GM13977 (cell line): ENCODE data around the gene GRIK2.
"Not testable (repeated sequence)": the region's sequence is repeated elsewhere in the genome, so short reads cannot be mapped to it uniquely, and the experiment has no call there.

Experiments used
- DNase-seq: peaks from one replicate; pipeline ENCODE4 v3.0.0; 2012; ENCODE audit warnings: low spot score
- in situ Hi-C: fragments of 300-500 bp; cut with MboI; formaldehyde crosslinking; loops from one replicate; pipeline ENCODE4 v1.12.0; 2022; ENCODE audit warnings: low sequenced_read_pairs, low pct_unique_long_range_greater_than_20kb, mixed read lengths, inconsistent platforms; ENCODE audit not compliant: unreplicated experiment
- TF ChIP-seq, protein P1 (sequence below): IDR thresholded peaks from 2 replicates; pipeline ENCODE4 v1.5.1; 2012; ENCODE audit warnings: mild to moderate bottlenecking, control low read depth; ENCODE audit not compliant: insufficient read depth; ENCODE audit errors: extremely low read depth, missing control alignments

Gene GRIK2

DNA sequence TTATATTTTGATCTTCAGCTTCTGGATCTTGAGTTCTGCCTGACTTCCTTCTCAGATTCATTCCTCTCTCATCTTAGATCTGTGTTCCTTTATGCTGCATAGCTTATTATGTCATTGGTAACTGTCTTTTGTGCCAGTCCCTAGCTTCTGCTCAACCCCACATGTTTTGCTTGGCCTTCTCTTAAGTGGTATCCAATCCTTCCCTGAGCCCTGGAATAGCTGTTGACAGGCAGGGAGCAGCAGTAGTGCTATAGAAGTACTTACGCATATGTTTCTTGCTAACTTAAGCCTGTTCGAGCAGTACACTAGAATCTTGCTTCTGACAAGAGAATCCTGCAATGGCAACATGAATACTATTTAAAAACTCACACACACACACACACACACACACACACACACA, 13.6 kb upstream of the GRIK2 start:
- in situ Hi-C loops = no loop called here
- TF ChIP-seq, protein P1, sequence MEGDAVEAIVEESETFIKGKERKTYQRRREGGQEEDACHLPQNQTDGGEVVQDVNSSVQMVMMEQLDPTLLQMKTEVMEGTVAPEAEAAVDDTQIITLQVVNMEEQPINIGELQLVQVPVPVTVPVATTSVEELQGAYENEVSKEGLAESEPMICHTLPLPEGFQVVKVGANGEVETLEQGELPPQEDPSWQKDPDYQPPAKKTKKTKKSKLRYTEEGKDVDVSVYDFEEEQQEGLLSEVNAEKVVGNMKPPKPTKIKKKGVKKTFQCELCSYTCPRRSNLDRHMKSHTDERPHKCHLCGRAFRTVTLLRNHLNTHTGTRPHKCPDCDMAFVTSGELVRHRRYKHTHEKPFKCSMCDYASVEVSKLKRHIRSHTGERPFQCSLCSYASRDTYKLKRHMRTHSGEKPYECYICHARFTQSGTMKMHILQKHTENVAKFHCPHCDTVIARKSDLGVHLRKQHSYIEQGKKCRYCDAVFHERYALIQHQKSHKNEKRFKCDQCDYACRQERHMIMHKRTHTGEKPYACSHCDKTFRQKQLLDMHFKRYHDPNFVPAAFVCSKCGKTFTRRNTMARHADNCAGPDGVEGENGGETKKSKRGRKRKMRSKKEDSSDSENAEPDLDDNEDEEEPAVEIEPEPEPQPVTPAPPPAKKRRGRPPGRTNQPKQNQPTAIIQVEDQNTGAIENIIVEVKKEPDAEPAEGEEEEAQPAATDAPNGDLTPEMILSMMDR = no peak
- DNase-seq = no peak

DNA sequence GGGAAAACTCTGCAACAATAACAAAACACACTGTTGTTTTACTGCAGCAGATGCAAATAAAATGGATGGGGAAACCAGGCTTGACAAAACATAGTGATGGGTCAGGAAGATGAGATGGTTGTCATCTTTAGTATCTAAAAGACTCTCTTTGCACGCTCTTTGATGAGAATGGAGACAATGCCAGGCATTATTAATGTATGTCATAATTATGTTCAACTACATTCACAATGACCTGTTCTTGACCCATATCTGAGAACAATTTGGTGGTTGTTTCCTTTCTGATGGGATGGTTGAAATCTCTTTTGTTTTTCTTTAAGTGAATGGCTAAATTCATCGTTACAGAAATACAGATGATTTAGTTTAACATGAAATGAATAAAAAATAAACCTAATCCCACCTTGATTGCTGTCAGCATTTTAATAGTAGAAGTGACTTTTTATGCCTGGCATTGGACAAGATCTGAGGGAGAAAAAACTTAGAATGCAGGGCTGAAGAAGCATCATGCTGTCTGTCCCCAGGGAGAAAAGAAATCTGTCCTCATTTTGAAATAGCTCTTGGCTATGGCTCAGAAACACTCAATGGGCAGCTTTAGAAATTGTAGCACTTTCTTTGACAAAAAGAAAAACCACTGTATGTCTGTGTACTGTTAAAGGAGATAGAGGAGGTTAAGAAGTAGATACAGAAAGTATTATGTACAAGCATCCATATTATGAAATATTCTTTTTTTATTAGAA, 12.4 kb upstream of the GRIK2 start:
- TF ChIP-seq, protein P1 = no peak
- in situ Hi-C loops = no loop called here
- no peak for DNase-seq

DNA sequence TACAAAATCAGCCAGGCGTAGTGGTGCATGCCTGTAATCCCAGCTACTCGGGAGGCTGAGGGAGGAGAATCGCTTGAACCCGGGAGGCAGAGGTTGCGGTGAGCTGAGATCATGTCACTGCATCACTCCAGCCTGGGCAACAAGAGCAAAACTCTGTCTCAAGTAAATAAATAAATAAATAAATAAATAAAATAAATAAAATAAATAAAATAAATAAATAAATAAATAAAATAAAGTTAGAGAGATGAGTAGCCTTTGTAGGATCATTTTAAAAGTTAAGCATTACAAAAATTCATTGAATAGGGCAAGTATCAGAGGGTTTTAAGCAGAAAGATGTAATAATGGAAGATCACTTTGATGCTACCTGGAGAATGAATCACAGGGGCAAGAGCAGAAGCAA, 9.8 kb upstream of the GRIK2 start:
- DNase-seq, in situ Hi-C loops: not testable (repeated sequence)

DNA sequence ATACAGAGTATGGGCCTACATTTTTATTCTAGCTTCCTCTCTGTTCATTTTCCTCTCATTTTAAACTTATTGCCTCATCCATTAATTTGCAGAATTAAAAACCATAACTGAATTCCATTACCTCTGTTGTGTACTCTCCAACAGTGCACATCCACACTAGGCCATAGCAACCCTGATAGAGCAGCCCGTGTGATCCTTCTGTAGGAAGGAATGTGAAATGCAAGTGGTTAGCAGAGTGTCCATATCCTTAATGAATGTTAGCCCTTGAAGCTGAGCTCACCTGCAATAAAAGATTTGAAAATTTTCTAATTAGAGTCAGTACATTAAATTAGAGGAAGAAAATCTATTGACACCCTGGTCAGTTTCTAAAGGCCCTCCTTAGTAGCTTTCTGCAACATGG, 6.5 kb upstream of the GRIK2 start:
- TF ChIP-seq, protein P1 = no peak
- in situ Hi-C loops = no loop called here
- no peak for DNase-seq

DNA sequence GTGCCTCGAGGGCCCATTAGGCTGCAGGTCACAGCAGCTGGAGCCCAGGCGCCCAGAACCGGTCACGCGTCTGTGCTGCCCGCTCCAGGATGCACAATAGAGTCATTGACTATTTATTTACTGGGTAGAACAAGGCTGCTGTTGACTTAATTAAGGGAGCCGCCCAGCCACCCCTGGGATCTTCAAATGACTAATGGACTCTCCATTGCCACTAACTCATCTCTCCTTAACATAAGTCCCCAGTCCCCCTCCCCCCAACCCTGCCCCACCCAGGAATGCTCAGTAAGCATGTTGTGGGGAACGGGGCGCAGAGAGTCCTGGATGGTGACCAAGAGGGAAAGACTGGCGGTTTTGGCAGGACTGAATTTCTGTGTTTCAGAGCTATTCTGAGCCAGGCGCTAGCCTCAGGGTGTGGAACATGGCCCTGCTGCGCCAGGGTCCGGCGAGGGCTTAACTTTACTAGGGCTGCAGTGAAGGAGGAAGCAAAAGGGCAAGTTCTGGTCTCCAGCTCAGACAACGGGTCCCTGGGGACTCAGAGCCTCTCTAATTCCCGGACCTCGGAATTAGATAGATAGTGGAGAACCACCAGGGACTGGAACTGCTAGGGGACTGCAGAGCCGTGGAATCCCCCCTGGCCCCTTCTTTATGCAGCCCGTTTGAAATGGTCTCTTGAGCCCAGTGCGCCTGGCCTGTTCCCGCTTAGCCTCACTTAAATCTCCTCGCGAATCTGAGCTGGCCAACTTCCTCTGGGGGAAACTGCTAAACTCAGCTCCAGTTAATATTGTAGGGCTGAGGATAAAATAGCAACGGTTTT, 1.5 kb upstream of the GRIK2 start:
- no peak for DNase-seq
- in situ Hi-C loops = no loop called here
- TF ChIP-seq, protein P1 = no peak

DNA sequence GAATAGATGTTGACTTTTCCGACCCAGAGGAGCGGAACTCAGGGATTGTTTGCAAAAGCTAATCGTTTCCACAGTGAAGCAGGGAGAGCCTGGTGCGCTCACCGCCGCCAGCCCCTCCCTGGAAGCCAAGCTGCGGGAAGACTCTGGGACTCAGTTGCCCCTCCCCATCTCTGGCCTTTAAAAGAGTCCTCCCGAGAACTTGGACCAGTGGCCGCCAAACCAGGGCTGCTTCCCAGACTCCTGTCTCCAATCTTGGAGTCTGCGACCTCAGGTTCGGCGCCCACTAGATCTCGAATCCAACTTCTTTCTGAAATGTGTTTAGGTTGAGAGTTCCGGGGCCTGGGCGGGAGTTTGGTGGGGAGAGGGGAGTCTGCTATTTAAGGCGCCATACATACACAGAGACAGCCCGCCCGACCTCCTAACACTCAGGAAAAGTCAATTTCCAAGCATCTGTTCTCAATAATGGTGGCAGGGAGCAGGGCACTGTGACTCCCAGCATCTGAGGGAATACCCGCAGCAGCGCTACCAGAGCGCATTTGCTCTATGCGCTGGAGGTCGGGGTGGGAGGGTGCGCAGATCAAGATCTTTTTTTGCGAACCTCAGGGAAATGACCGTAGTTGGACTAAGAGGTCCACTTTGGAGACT, 800 bp upstream of the GRIK2 start:
- no peak for DNase-seq
- TF ChIP-seq, protein P1 = no peak
- in situ Hi-C loops = no loop called here

DNA sequence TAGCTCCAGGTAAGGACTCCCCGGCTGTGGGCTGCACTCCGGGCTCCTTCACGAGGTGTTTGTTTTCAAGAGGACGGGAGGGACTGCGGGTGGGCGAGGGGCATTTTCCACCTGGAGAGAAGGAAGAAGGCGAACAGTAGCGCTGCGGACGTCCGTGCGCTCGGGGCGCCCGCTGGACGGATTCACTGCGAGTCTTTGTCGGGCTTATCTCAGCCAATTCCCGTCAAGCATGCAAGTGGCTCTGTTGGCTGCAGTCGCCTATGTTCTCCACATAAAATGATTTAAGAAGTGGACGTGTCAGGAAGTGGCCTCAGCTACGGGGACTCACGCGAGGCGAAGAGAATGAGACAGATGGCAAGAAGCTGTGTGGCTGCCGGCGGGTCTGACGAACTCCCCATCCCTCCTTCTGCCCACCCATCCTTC, 332 bp downstream of the GRIK2 start:
- TF ChIP-seq, protein P1 = no peak
- no peak for DNase-seq
- in situ Hi-C loops = no loop called here
